ENCODE data around the gene STMN3. TPM values are rescaled to one million over a fixed set of nuclear protein-coding genes. Genes with fewer than 3 reads are reported as not detected.
"Not testable (repeated sequence)": the region's sequence is repeated elsewhere in the genome, so short reads cannot be mapped to it uniquely, and the experiment has no call there.

The STMN3 gene
- total RNA-seq, 1 experiment from 2014 or later = 65.6 TPM

- ChIA-PET POLR2A (no interaction called here), CTCF (no interaction called here)
- ATAC-seq (no peak), DNase-seq (ENCODE audit: low spot score) (no peak)
- H3K36me3 Mint-ChIP-seq = peaks cover 13% of the 10 kb centered on the region
- no peak for TF ChIP-seq MLX (CRISPR knock-in tag; IDR thresholded peaks at IDR 0.05)
- TF ChIP-seq, protein P1, sequence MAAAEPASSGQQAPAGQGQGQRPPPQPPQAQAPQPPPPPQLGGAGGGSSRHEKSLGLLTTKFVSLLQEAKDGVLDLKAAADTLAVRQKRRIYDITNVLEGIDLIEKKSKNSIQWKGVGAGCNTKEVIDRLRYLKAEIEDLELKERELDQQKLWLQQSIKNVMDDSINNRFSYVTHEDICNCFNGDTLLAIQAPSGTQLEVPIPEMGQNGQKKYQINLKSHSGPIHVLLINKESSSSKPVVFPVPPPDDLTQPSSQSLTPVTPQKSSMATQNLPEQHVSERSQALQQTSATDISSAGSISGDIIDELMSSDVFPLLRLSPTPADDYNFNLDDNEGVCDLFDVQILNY (CRISPR knock-in tag; IDR thresholded peaks at IDR 0.05) = no peak
- no peak for TF ChIP-seq ZNF263 (CRISPR knock-in tag; IDR thresholded peaks at IDR 0.05; ENCODE audit: low read depth)
- TF ChIP-seq ZBTB21 (CRISPR knock-in tag; IDR thresholded peaks at IDR 0.05; ENCODE audit: borderline replicate concordance) = no peak
- no peak for TF ChIP-seq ZNF232 (CRISPR knock-in tag; IDR thresholded peaks at IDR 0.05)
- TF ChIP-seq NFE2L1 (CRISPR knock-in tag; IDR thresholded peaks at IDR 0.05) = no peak
- no peak for TF ChIP-seq FOXP1 (CRISPR knock-in tag; IDR thresholded peaks at IDR 0.05; ENCODE audit: borderline replicate concordance)
- TF ChIP-seq ZNF219 (CRISPR knock-in tag; IDR thresholded peaks at IDR 0.05; ENCODE audit: borderline replicate concordance) = no peak
- no peaks in the 10 kb centered on the region for H3K4me1 Mint-ChIP-seq
- H3K27me3 Mint-ChIP-seq (ENCODE audit: low read depth) = no peaks in the 10 kb centered on the region
- H3K9me3 Mint-ChIP-seq = no peaks in the 10 kb centered on the region
- peak overlapping the region; percentile 45; the same call in 1 of the 2 replicates for H3K27ac Mint-ChIP-seq
- H3K4me3 Mint-ChIP-seq = no peak overlapping the region
Observed at GRCh38 chr20:63673951-63674350, 20.7 kb upstream of the STMN3 start.

- ChIA-PET CTCF (no interaction called here), POLR2A (no interaction called here)
- Mint-ChIP-seq H3K4me1 (no peaks in the 10 kb centered on the region), H3K9me3 (no peaks in the 10 kb centered on the region), H3K27ac (no peak overlapping the region), H3K4me3 (no peak overlapping the region), H3K36me3 (peaks cover 23% of the 10 kb centered on the region), H3K27me3 (ENCODE audit: low read depth) (no peaks in the 10 kb centered on the region)
- TF ChIP-seq ZNF232 (CRISPR knock-in tag; IDR thresholded peaks at IDR 0.05) (no peak), ATF1 (CRISPR knock-in tag; IDR thresholded peaks at IDR 0.05) (no peak), ZNF219 (CRISPR knock-in tag; IDR thresholded peaks at IDR 0.05; ENCODE audit: borderline replicate concordance) (no peak), NFATC4 (CRISPR knock-in tag; IDR thresholded peaks at IDR 0.05) (no peak), NFYB (CRISPR knock-in tag; conservative IDR thresholded peaks at IDR 0.05; ENCODE audit: low read depth) (no peak)
- TF ChIP-seq, protein P2, sequence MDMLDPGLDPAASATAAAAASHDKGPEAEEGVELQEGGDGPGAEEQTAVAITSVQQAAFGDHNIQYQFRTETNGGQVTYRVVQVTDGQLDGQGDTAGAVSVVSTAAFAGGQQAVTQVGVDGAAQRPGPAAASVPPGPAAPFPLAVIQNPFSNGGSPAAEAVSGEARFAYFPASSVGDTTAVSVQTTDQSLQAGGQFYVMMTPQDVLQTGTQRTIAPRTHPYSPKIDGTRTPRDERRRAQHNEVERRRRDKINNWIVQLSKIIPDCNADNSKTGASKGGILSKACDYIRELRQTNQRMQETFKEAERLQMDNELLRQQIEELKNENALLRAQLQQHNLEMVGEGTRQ (CRISPR knock-in tag; IDR thresholded peaks at IDR 0.05) = no peak
- TF ChIP-seq, protein P3, sequence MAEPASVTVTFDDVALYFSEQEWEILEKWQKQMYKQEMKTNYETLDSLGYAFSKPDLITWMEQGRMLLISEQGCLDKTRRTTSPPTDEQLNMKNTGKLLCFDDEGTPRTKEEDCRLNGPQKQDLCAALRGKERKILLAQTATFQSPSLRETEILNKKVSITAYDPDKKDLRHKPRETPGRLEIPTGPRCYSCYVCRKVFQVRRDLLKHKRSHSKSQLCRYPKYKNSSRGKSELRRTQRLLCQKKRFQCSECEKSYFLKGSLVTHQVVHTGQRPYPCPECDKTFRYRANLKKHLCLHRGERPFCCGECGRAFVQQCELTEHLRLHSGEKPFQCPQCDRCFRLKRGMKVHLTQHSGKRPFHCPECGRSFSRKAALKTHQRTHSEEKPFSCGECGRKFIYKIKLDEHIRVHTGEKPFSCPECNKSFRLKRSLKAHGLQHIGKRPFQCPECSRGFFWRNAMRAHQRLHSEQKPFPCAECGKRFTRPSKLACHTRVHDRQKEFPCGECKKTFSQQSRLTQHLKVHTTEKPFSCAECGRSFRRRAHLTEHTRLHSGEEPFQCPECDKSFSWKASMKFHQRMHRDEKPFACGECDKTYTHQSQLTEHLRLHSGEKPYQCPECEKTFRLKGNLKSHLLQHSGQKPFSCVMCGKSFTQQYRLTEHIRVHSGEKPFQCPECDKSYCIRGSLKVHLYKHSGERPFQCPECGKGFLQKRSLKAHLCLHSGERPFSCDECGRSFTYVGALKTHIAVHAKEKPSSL (CRISPR knock-in tag; conservative IDR thresholded peaks at IDR 0.05) = no peak
- TF ChIP-seq, protein P4, sequence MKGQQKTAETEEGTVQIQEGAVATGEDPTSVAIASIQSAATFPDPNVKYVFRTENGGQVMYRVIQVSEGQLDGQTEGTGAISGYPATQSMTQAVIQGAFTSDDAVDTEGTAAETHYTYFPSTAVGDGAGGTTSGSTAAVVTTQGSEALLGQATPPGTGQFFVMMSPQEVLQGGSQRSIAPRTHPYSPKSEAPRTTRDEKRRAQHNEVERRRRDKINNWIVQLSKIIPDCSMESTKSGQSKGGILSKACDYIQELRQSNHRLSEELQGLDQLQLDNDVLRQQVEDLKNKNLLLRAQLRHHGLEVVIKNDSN (CRISPR knock-in tag; IDR thresholded peaks at IDR 0.05) = no peak
- TF ChIP-seq, protein P5, sequence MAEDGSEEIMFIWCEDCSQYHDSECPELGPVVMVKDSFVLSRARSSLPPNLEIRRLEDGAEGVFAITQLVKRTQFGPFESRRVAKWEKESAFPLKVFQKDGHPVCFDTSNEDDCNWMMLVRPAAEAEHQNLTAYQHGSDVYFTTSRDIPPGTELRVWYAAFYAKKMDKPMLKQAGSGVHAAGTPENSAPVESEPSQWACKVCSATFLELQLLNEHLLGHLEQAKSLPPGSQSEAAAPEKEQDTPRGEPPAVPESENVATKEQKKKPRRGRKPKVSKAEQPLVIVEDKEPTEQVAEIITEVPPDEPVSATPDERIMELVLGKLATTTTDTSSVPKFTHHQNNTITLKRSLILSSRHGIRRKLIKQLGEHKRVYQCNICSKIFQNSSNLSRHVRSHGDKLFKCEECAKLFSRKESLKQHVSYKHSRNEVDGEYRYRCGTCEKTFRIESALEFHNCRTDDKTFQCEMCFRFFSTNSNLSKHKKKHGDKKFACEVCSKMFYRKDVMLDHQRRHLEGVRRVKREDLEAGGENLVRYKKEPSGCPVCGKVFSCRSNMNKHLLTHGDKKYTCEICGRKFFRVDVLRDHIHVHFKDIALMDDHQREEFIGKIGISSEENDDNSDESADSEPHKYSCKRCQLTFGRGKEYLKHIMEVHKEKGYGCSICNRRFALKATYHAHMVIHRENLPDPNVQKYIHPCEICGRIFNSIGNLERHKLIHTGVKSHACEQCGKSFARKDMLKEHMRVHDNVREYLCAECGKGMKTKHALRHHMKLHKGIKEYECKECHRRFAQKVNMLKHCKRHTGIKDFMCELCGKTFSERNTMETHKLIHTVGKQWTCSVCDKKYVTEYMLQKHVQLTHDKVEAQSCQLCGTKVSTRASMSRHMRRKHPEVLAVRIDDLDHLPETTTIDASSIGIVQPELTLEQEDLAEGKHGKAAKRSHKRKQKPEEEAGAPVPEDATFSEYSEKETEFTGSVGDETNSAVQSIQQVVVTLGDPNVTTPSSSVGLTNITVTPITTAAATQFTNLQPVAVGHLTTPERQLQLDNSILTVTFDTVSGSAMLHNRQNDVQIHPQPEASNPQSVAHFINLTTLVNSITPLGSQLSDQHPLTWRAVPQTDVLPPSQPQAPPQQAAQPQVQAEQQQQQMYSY (CRISPR knock-in tag; IDR thresholded peaks at IDR 0.05) = no peak
- DNase-seq (ENCODE audit: low spot score) = no peak
- ATAC-seq = no peak
Observed at GRCh38 chr20:63672666-63673065, 19.4 kb upstream of the STMN3 start.

- ATAC-seq; H3K27ac Mint-ChIP-seq; DNase-seq (ENCODE audit: low spot score); H3K27me3 Mint-ChIP-seq (ENCODE audit: low read depth); H3K4me1 Mint-ChIP-seq; POLR2A ChIA-PET; H3K9me3 Mint-ChIP-seq; H3K4me3 Mint-ChIP-seq: not testable (repeated sequence)
- CTCF ChIA-PET = interaction anchor here (1.4 kb wide), 1 partner anchor 67 kb away, joined by 3 read pairs; no protein-coding TSS in a partner anchor
- H3K36me3 Mint-ChIP-seq = peaks cover 26% of the 10 kb centered on the region
Observed at GRCh38 chr20:63671695-63672094, 18.5 kb upstream of the STMN3 start.

Measured in WTC11 (cell line).